ENCODE results near the gene GPR180.

GRCh38 chr13:94666065-94666464 is 64.4 kb downstream of the GPR180 start:
- TF ChIP-seq CTCF (IDR thresholded peaks at IDR 0.05): no peak
- no peak for TF ChIP-seq MAFK (IDR thresholded peaks at IDR 0.05; ENCODE audit: partially characterized antibody)
- TF ChIP-seq RFX5 (IDR thresholded peaks at IDR 0.05): no peak
- no peak for TF ChIP-seq POLR2AphosphoS2 (conservative IDR thresholded peaks at IDR 0.05; ENCODE audit: low read length)
- no peak for TF ChIP-seq MYC (IDR thresholded peaks at IDR 0.05; ENCODE audit: borderline replicate concordance, low read length)
- TF ChIP-seq CEBPB (IDR thresholded peaks at IDR 0.05): no peak
- TF ChIP-seq POLR2A (IDR thresholded peaks at IDR 0.05; ENCODE audit: low read length): no peak
- no peak for TF ChIP-seq ZSCAN20 (CRISPR knock-in tag; IDR thresholded peaks at IDR 0.05)
- TF ChIP-seq, protein P1, sequence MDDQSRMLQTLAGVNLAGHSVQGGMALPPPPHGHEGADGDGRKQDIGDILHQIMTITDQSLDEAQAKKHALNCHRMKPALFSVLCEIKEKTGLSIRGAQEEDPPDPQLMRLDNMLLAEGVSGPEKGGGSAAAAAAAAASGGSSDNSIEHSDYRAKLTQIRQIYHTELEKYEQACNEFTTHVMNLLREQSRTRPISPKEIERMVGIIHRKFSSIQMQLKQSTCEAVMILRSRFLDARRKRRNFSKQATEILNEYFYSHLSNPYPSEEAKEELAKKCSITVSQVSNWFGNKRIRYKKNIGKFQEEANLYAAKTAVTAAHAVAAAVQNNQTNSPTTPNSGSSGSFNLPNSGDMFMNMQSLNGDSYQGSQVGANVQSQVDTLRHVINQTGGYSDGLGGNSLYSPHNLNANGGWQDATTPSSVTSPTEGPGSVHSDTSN (IDR thresholded peaks at IDR 0.05): no peak
